Hepatocyte (in vitro differentiated cells): Measurements from ENCODE around the gene ATP5F1D. TPM values are rescaled to one million over a fixed set of nuclear protein-coding genes. Genes with fewer than 3 reads are reported as not detected.

Experiments used
- DNase-seq: peaks from one replicate; pipeline ENCODE4 v3.0.0-alpha.2; 2016; ENCODE audit warnings: low spot score
- H2AFZ ChIP-seq: fragments of 200-600 bp; sonication (generic); 2 replicates; pipeline ENCODE4 v1.6.0; 2016; ENCODE audit warnings: antibody characterized with exemption, mild to moderate bottlenecking
- H3K27ac ChIP-seq: fragments of 200-600 bp; sonication (generic); 2 replicates; pipeline ENCODE4 v1.5.1; 2016; ENCODE audit warnings: mild to moderate bottlenecking
- H3K27me3 ChIP-seq: fragments of 200-600 bp; sonication (generic); 2 replicates; pipeline ENCODE4 v1.6.1; 2016
- H3K36me3 ChIP-seq: fragments of 200-600 bp; sonication (generic); replicated peaks from 2 replicates; pipeline ENCODE4 v1.5.1; 2016; ENCODE audit warnings: low read depth; ENCODE audit not compliant: insufficient read depth
- H3K4me1 ChIP-seq: fragments of 200-600 bp; sonication (generic); 2 replicates; pipeline ENCODE4 v1.5.1; 2016; ENCODE audit warnings: mild to moderate bottlenecking, moderate library complexity; ENCODE audit not compliant: insufficient read depth
- H3K4me2 ChIP-seq: fragments of 200-600 bp; sonication (generic); 2 replicates; pipeline ENCODE4 v1.6.0; 2016
- H3K4me3 ChIP-seq: fragments of 200-600 bp; sonication (generic); 2 replicates; pipeline ENCODE4 v1.5.1; 2016; ENCODE audit warnings: mild to moderate bottlenecking
- H3K79me2 ChIP-seq: fragments of 200-600 bp; sonication (generic); 2 replicates; pipeline ENCODE4 v1.6.0; 2017; ENCODE audit warnings: mild to moderate bottlenecking
- H3K9me2 ChIP-seq: fragments of 200-600 bp; sonication (generic); replicated peaks from 2 replicates; pipeline ENCODE4 v1.6.0; 2017; ENCODE audit warnings: mild to moderate bottlenecking; ENCODE audit not compliant: insufficient read depth
- H3K9me3 ChIP-seq: fragments of 200-600 bp; sonication (generic); 2 replicates; pipeline ENCODE4 v1.5.1; 2016; ENCODE audit warnings: low read depth, mild to moderate bottlenecking
- H4K20me1 ChIP-seq: fragments of 200-600 bp; sonication (generic); 2 replicates; pipeline ENCODE4 v1.6.0; 2016; ENCODE audit warnings: mild to moderate bottlenecking; ENCODE audit not compliant: insufficient read depth, poor library complexity, severe bottlenecking
- EZH2 ChIP-seq: fragments of 200-600 bp; sonication (generic); IDR thresholded peaks from 2 replicates; pipeline ENCODE4 v1.6.1; 2016; ENCODE audit warnings: antibody characterized with exemption, mild to moderate bottlenecking, borderline replicate concordance
- EZH2phosphoT487 ChIP-seq: fragments of 200-600 bp; sonication (generic); IDR thresholded peaks from one replicate; pipeline ENCODE4 v1.6.1; 2018; ENCODE audit warnings: antibody characterized with exemption, mild to moderate bottlenecking, low read depth, moderate library complexity; ENCODE audit not compliant: unreplicated experiment, severe bottlenecking
- WGBS: methylation state at CpG from one replicate; pipeline ENCODE4 v1.1.6; 2016; ENCODE audit warnings: low lambda C conversion rate; ENCODE audit errors: missing lambda C conversion rate; 5-methylcytosine and 5-hydroxymethylcytosine counted together
- polyA plus RNA-seq: library from polyadenylated mRNA; unstranded; fragments of >200 nt; fragmentation: Nextera tagmentation; extraction: Ambion mirVana; gene quantifications from 2 replicates; pipeline ENCODE4 v1.2.1, GENCODE V29; 2016
- total RNA-seq: library from RNA; depleted of rRNA; stranded (reverse); fragments of >200 nt; gene quantifications from 2 replicates; pipeline ENCODE4 v1.2.3, GENCODE V29; 2014
- TF ChIP-seq, protein P1 (sequence below): fragments of 200-600 bp; sonication (generic); IDR thresholded peaks from 2 replicates; pipeline ENCODE4 v1.5.1; 2016; ENCODE audit warnings: antibody characterized with exemption, mild to moderate bottlenecking; ENCODE audit not compliant: poor library complexity

Gene ATP5F1D
- total and polyA plus RNA-seq, 2 experiments from 2014 or later, result 54.0 to 291 TPM

- Histone ChIP-seq H3K27ac (no peak overlapping the region), H3K27me3 (no peaks in the 10 kb centered on the region), H3K79me2 (peaks cover 56% of the 10 kb centered on the region), H4K20me1 (no peaks in the 10 kb centered on the region), H3K4me3 (no peak overlapping the region), H2AFZ (no peak overlapping the region), H3K9me2 (no peaks in the 10 kb centered on the region), H3K4me1 (peaks cover 41% of the 10 kb centered on the region), H3K9me3 (no peaks in the 10 kb centered on the region), H3K36me3 (no peaks in the 10 kb centered on the region), H3K4me2 (no peak overlapping the region)
- 91% methylated on average over 17 of the region's 19 CpGs for WGBS
- no peak for DNase-seq
- TF ChIP-seq, protein P1, sequence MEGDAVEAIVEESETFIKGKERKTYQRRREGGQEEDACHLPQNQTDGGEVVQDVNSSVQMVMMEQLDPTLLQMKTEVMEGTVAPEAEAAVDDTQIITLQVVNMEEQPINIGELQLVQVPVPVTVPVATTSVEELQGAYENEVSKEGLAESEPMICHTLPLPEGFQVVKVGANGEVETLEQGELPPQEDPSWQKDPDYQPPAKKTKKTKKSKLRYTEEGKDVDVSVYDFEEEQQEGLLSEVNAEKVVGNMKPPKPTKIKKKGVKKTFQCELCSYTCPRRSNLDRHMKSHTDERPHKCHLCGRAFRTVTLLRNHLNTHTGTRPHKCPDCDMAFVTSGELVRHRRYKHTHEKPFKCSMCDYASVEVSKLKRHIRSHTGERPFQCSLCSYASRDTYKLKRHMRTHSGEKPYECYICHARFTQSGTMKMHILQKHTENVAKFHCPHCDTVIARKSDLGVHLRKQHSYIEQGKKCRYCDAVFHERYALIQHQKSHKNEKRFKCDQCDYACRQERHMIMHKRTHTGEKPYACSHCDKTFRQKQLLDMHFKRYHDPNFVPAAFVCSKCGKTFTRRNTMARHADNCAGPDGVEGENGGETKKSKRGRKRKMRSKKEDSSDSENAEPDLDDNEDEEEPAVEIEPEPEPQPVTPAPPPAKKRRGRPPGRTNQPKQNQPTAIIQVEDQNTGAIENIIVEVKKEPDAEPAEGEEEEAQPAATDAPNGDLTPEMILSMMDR, result no peak
- TF ChIP-seq EZH2phosphoT487, result no peak
- no peak for TF ChIP-seq EZH2
Measured at GRCh38 chr19:1289686-1290025, 48.1 kb downstream of the ATP5F1D start.

DNA sequence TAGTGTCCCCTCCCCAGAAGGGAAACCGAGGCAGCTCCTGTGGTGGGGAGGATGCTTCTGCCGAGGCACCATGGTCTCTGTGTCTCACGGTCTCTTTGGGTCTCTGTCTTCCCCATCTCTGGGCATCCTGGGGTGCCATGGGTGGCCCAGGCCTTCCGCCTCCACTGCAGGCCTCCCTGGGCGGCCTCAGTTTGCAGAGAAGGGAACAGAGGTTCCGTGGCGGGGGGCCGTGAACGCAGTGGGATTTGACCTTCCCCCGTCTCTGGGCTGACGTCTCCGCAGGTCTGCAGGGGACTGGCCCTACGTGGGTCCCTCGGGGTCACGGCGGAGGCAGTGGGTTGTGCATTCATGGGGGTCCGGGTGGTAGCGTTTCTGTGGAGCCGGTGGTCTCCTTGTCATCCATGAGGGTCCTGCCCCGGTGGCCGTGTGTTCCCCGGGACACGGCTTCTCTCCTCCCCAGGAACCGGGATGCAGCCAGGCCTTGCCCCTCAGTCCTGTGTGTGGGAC lies 48.7 kb downstream of the ATP5F1D start:
- H4K20me1 ChIP-seq, result no peaks in the 10 kb centered on the region
- peaks cover 35% of the 10 kb centered on the region for H3K4me1 ChIP-seq
- WGBS, result 96% methylated on average over 22 of the region's 24 CpGs
- no peaks in the 10 kb centered on the region for H3K9me3 ChIP-seq
- no peaks in the 10 kb centered on the region for H3K27me3 ChIP-seq
- H3K36me3 ChIP-seq, result no peaks in the 10 kb centered on the region
- TF ChIP-seq EZH2phosphoT487 (no peak), EZH2 (no peak)
- TF ChIP-seq, protein P1, result no peak
- H3K9me2 ChIP-seq, result no peaks in the 10 kb centered on the region
- no peak overlapping the region for H2AFZ ChIP-seq
- H3K4me2 ChIP-seq, result peak overlapping the region; percentile 66
- H3K27ac ChIP-seq, result peak overlapping the region; percentile 89
- DNase-seq, result no peak
- no peak overlapping the region for H3K4me3 ChIP-seq
- H3K79me2 ChIP-seq, result peaks cover 56% of the 10 kb centered on the region

- TF ChIP-seq, protein P1, result no peak
- TF ChIP-seq EZH2, result no peak
- Histone ChIP-seq H3K36me3 (no peaks in the 10 kb centered on the region), H2AFZ (no peak overlapping the region), H3K4me2 (peak overlapping the region; percentile 71), H3K9me3 (no peaks in the 10 kb centered on the region), H3K79me2 (peaks cover 56% of the 10 kb centered on the region), H3K4me3 (no peak overlapping the region), H4K20me1 (no peaks in the 10 kb centered on the region), H3K9me2 (no peaks in the 10 kb centered on the region), H3K27me3 (no peaks in the 10 kb centered on the region), H3K27ac (peak overlapping the region; percentile 93), H3K4me1 (peaks cover 33% of the 10 kb centered on the region)
- peak; percentile 83 for DNase-seq
- WGBS, result 81% methylated on average over 38 of the region's 40 CpGs
Measured at GRCh38 chr19:1290703-1291651, 49.4 kb downstream of the ATP5F1D start.
